Metanephros (tissue), 1 donor: ENCODE results near the gene TMC5. TPM values are rescaled to one million over a fixed set of nuclear protein-coding genes. Genes with fewer than 3 reads are reported as not detected.

ENCODE experiments used
- total RNA-seq: library from RNA; depleted of rRNA; stranded (reverse); fragments of >200 nt; gene quantifications from one replicate; pipeline ENCODE4 v1.2.3, GENCODE V29; 2014

Gene TMC5, protein sequence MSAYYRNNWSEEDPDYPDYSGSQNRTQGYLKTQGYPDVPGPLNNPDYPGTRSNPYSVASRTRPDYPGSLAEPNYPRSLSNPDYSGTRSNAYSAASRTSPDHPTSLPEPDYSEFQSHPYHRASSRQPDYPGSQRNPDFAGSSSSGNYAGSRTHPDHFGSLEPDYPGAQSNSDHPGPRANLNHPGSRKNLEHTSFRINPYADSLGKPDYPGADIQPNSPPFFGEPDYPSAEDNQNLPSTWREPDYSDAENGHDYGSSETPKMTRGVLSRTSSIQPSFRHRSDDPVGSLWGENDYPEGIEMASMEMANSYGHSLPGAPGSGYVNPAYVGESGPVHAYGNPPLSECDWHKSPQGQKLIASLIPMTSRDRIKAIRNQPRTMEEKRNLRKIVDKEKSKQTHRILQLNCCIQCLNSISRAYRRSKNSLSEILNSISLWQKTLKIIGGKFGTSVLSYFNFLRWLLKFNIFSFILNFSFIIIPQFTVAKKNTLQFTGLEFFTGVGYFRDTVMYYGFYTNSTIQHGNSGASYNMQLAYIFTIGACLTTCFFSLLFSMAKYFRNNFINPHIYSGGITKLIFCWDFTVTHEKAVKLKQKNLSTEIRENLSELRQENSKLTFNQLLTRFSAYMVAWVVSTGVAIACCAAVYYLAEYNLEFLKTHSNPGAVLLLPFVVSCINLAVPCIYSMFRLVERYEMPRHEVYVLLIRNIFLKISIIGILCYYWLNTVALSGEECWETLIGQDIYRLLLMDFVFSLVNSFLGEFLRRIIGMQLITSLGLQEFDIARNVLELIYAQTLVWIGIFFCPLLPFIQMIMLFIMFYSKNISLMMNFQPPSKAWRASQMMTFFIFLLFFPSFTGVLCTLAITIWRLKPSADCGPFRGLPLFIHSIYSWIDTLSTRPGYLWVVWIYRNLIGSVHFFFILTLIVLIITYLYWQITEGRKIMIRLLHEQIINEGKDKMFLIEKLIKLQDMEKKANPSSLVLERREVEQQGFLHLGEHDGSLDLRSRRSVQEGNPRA
- 1.1 TPM for total RNA-seq

DNA sequence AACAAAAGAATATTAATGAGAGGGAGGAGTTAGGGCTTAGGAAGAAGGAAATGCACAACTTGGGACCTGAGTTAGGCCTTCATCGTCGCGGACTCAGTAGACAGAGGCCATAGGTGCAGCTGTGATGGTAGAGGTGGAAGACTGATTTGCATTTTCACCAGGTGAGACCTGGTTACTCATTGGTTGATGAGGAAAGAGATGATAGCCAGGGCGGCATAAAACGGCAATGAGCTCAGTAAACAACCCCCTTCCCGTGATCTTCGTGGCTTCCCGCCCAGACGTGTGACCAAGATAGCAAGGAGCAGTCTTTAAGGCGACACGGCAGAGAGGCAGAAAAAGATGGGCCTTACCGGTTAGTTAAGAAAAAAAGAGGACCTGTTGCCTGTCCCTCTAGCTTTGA is at the start of gene TMC5:
Gene TMC5 (plus strand): TSS at position 244 of the 400 bp plus-strand sequence. CDS start 22,156 bp downstream, outside the sequence.

GRCh38 chr16:19521471-19522396 is 104.1 kb downstream of the TMC5 start, which contains the start of gene GDE1:
GDE1 (minus strand) TSS chr16:19522098; CDS start chr16:19521964, 134 bp downstream.

GRCh38 chr16:19523559-19524355 is 106.1 kb downstream of the TMC5 start, which contains the start of gene CCP110:
CCP110 (plus strand) TSS chr16:19523942; CDS start chr16:19527882, 3,940 bp downstream.

Other genes starting within 250 kb of the TMC5 start
- gene SYT17, start 249.6 kb upstream of the TMC5 start, total RNA-seq: 7.3 TPM
- 0.18 TPM for gene CLEC19A, start 132.2 kb upstream of the TMC5 start, total RNA-seq
- gene GDE1, start 104.2 kb downstream of the TMC5 start, total RNA-seq: 37.7 TPM
- 23.1 TPM for gene CCP110, start 106.1 kb downstream of the TMC5 start, total RNA-seq
- 47.2 TPM for gene VPS35L, start 137.8 kb downstream of the TMC5 start, total RNA-seq